T-helper 9 cell (primary cell): Measurements from ENCODE around the gene TENM3.

Experiments used
- DNase-seq: peaks from one replicate; pipeline ENCODE4 v3.0.0-alpha.2; 2020

The TENM3 gene

GRCh38 chr4:182291597-182292270 lies 48.5 kb downstream of the TENM3 start:
- DNase-seq: no peak

DNA sequence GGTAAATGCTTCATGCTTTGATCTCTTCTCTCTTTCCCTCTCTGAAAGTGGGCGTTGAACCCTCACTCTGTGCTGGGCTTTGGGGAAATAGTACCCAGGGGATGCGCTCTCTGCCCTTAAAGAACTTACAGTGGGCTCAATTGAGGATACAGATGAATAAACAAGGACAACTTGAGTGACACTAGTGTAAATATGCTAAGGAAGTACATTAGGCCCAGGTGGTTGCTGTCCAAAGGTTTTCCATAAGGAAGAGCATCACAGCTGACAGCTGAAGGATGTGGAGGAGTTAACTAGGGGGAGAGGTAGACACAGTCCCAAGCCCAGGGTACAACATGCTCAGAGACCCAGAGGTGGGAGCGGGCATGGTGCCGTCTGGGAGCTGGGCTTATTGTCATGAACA lies 49.4 kb downstream of the TENM3 start:
- DNase-seq: no peak

DNA sequence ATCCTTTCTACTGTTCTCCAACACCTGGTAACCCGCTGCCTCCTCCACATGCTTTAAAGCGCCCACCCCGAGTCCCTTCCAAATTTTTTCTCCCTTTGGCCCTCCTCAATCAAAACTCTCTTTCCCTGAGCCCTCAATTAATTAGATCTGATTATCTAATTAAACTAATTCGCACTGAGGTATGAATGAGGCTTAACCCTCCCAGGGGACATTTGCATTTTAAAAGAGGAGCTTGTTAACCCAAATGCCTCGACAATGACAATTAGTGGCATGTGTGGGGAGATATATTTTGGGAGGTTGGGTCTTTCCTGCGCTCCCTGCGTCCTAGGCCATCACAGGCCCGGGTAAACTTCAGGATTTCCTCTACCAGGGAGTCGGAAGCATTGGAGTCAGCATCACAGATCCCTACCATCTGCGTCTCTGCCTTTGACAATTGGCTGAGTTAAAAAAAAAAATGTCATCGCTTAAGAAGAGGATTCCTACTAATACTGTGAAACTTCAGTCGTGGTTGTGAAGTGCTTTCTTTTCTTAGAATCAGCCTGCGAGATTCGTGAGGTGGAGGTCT lies 50.6 kb downstream of the TENM3 start:
- no peak for DNase-seq

DNA sequence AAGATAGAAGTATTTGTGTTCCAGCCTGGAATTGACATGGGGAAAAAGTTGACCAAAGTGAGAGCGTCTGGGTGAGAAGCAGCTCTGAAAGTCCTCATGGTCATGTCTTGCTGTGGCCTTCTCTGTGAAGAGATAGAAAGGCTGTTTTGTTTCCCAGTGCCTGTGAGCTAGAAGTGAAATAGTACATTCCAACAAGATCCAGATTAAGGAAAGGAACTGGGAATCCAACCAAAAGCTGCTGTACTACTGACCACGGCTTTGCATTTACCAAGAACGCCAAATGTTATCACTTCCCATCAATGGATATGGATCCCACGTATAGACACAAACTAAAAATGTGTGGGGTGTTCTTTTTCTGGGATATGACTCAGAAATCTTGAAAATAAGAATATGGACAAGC lies 51.2 kb downstream of the TENM3 start:
- DNase-seq: no peak

- no peak for DNase-seq
These were observed 54.5 kb downstream of the TENM3 start for GRCh38 chr4:182297659-182298058.

- DNase-seq: no peak
These were observed 58.5 kb downstream of the TENM3 start for GRCh38 chr4:182301736-182302135.

- no peak for DNase-seq
These were observed 60.6 kb downstream of the TENM3 start for GRCh38 chr4:182303847-182304246.

GRCh38 chr4:182306792-182307507 lies 63.7 kb downstream of the TENM3 start:
- no peak for DNase-seq

DNA sequence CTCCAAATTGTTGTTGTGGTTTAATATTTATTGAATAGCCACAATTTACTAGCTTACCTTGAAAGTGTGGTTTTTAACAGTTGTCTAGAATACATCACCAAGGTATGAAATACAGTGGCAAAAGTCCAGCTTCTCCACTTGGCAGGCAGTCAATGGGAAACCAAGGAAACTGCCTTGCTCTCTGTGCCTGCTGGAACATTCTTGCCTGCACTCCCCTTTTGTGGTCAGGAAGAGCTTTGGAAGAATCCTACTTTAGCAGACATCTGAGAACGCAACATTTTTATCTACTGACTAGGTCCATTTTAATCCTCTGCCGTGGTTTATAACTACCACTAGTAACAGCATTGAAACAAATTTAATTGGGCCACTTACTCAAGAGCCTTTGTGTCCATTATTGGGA lies 64.5 kb downstream of the TENM3 start:
- no peak for DNase-seq

GRCh38 chr4:182309877-182310276 lies 66.7 kb downstream of the TENM3 start:
- no peak for DNase-seq

DNA sequence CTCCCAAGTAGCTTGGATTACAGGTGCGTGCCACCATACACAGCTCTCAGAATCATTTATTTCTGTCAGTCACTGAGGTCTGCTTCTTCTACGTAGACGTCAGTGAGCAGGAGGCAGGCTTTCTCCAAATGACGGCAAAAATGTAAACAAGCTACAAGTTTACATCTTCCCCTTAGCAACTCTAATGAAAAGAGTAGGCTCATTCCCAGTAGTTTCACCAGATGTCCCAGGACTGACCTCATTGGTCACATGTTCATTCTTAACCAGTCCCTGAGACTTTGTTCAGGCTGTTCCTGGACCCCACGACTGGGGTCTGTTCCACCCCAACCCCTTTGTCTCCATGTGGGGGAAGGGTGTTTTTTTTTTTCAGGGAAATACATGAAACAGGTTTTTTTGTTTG lies 67.1 kb downstream of the TENM3 start:
- no peak for DNase-seq

- DNase-seq: no peak
These were observed 67.8 kb downstream of the TENM3 start for GRCh38 chr4:182310962-182311361.

DNA sequence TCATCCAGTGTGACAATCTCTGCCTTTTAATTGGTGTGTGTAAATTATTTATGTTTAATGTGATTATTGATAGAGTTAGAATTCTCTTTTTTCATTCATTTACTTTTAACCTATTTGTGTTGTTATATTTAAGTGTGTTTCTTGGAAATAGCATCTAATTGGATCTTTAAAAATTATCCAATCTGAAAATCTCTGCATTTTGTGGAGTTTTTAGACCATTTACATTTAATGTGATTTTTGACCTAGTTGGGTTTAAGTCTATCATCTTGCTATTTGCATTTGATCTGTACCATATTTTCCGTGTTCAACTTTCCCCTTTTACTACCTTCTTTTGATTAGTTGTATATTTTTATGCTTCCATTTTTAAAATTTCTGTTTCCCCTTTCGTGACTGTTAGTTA lies 71.3 kb downstream of the TENM3 start:
- DNase-seq: no peak

DNA sequence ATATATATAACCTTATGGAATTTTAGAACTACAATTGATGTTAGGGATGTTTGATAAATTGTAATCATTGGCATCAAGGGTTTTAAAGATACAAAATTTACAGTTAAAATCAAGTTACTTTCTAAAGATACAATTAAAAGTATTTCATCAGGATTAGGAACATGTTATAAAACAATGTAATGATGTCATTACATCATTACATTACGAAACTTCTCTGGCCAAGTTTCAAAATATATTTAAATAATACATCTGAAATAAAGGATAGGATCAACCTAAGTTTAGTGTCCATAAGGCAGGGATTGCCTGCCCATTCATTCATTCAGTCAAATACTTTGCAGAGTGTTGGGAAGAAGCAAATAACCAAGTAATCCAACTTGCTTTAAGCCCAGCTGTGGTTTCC lies 75.1 kb downstream of the TENM3 start:
- no peak for DNase-seq

DNA sequence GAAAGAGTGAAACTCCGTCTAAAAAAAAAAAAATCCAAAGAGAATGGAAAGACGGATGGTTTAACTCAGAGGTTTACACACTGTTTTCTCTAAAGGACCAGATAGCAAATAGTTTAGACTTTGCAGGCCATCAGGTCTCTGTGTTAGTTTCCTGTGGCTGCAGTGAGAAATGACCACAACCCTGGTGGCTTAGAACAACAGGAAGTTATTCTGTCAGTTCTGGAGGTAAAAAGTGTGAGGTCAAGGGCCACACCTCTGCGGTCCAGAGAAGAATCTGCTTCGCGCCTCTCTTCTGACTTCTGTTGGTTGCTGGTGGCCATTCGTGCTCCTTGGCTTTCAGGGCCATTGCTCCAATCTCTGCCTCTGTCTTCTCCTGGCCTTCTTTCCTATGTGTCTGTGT lies 76.9 kb downstream of the TENM3 start:
- DNase-seq: no peak

- DNase-seq: no peak
These were observed 77.4 kb downstream of the TENM3 start for GRCh38 chr4:182320580-182320979.

DNA sequence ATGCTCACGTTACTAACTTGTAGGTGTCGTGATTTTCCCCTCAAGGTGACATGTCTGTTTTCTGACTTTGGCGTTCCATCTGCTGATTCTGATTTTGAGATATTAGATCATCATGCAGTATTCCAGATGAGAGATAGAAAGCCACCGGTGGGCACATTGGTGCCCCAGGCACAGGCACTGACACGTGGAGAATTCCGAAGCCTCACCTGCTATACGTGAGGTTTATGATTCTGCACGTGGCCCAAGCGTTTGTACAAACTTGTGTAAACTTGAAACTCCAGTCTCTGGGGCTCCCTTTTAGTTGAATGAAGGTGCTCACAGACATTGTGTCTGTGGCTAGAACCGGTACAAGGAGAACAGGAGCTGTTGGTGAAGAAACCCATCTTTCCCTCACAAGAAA lies 81.1 kb downstream of the TENM3 start:
- no peak for DNase-seq

GRCh38 chr4:182325397-182325796 lies 82.2 kb downstream of the TENM3 start:
- no peak for DNase-seq

GRCh38 chr4:182325848-182326255 lies 82.7 kb downstream of the TENM3 start:
- no peak for DNase-seq

- DNase-seq: no peak
These were observed 85.3 kb downstream of the TENM3 start for GRCh38 chr4:182328505-182328904.

DNA sequence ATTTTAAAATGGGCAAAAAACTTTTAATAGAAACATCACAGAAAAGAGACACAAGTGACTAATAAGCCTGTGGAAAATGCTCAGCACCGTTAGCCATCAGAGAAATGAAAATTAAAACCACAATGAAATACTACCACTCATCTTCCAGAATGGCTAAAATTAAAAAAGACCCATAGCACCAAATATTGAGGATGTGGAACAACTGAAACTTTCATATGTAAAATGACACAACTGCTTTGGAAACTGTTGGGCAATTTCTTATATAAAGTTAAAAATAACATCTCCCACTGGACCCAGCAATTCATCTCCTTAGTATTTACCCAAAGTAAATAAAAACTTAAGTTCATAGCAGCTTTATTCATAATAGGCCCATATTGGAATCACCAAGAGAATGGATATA lies 94.2 kb downstream of the TENM3 start:
- DNase-seq: no peak

GRCh38 chr4:182338063-182338462 lies 94.9 kb downstream of the TENM3 start:
- DNase-seq: no peak

- no peak for DNase-seq
These were observed 95.5 kb downstream of the TENM3 start for GRCh38 chr4:182338746-182339145.

DNA sequence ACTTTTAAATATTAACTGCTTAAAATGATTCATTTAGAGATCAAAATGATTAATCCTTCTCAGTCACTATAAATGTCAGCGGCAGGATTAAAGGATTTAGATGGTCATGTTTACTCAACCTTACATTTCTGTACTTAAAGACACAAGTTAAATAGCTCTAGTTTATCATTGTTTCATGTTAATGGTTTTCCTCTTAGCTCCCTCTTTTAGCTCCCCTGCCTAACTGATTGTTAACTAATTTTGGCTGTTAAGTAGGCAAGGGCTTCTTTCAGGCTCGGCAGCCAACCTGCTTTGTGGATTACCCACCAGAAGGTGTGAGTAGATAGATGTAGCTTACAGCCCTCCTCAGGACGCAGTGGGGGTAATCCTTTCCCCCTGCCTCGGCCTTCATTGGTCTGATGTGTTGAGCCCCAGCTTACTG lies 96.0 kb downstream of the TENM3 start:
- DNase-seq: no peak
